OCI-LY7 (cell line): ENCODE measurements around the gene PDXK.

ENCODE experiments used
- CTCF ChIP-seq: fragments of 200-600 bp; sonication (generic); conservative IDR thresholded peaks from 2 replicates; pipeline ENCODE4 v1.5.1; 2014; ENCODE audit warnings: mild to moderate bottlenecking, antibody characterized with exemption, low read length, moderate library complexity, mixed read lengths
- EZH2phosphoT487 ChIP-seq: fragments of 200-600 bp; sonication (generic); IDR thresholded peaks from 2 replicates; pipeline ENCODE4 v1.6.1; 2018; ENCODE audit warnings: low read depth, borderline replicate concordance, mild to moderate bottlenecking, mixed run types, antibody characterized with exemption, low read length, moderate library complexity, mixed read lengths

DNA sequence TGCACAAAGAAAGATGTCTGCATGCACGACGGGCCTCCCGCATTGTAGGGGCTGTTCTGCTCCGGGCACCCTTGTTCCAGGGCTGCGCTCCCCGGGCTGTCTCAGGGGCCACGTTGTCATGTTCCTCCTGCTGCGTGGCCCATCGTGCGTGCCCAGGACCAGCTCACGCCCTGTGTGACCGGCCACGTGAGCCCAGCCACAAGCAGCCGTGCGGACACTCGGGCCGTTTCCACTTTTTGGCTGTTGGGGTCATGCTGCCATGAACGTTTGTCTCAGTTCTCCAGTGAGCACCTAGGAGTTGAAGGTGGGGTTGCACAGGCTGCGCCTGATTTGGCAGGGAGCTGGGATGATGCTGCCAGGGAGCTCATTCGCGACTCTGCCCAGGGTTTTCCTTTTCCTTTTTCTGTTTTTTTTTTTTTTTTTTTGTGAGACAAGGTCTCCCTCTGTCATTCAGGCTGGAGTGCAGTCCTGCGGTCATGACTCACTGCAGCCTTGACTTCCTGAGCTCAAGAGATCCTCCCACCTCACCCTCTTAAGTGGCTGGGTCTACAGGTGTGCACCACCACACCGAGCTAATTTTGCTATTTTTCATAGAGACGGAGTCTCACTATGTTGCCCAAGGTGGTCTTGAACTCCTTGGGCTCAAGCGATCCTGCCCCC, 17.4 kb downstream of the PDXK start:
- no peak for TF ChIP-seq CTCF
- no peak for TF ChIP-seq EZH2phosphoT487
